ENCODE data around the gene B4GALNT2. TPM values are rescaled to one million over a fixed set of nuclear protein-coding genes. Genes with fewer than 3 reads are reported as not detected.

Gene B4GALNT2
- total and polyA plus RNA-seq, 2 of the 13 experiments (the other 11 are each of a cell fraction or from before 2014, with no cell fraction given) = not detected

DNA sequence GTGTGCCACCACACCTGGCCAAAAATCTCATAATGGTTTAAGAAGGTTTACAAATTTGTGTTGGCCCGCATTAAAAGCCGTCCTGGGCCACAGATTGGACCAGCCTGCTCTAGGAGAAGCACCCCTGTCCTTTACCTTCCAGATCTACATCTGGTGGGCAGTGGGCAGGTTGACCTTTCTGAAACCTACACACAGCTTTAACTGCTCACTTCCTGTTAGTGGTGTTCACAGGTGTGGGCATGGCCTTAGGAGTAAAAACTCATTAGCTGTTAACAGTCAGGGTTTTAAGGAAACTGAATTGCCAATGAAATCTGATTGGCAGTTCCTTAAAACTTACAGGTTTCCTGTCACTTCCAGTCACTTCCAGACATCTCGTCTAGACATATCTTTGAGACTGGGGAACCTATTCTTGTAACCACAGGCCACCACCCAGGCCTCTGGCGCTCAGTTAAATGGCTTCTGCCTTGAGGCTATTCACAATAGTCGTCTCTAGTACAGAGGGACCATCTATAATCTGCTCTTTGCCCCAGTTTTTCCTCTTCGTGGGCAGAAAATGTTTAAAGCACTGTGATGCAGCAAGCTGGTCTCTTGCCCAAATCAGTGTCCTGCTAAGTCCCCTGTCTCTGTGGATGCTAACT is 48.5 kb downstream of the B4GALNT2 start:
- WGBS (ENCODE audit: low lambda C conversion rate) = 44% methylated on average over 6 of the region's 6 CpGs
- Histone ChIP-seq H3K9ac (ENCODE audit: insufficient read depth, low read depth, low read length) (no peak overlapping the region), H3K79me2 (ENCODE audit: insufficient read depth, low read length) (no peaks in the 10 kb centered on the region), H3K27ac (ENCODE audit: extremely low read length, insufficient read depth, low read length) (no peak overlapping the region), H3K27me3 (ENCODE audit: control insufficient read depth in 1 of 2, insufficient read depth in 2 of 2, low read length in 2 of 2) (no peaks in the 10 kb centered on the region), H3K9me3 (ENCODE audit: low read length) (peaks cover 29% of the 10 kb centered on the region), H3K4me1 (ENCODE audit: insufficient read depth, low read length) (no peaks in the 10 kb centered on the region), H2AFZ (ENCODE audit: low read length) (no peak overlapping the region), H4K20me1 (ENCODE audit: insufficient read depth, low read length) (no peaks in the 10 kb centered on the region), H3K4me2 (ENCODE audit: low read depth, low read length) (no peak overlapping the region), H3K4me3 (replicated peaks in 1 of 3; ENCODE audit: insufficient read depth in 1 of 3, low read depth in 2 of 3, low read length in 3 of 3) (no peak overlapping the region), H3K36me3 (replicated peaks in 1 of 2; ENCODE audit: control insufficient read depth in 1 of 2, insufficient read depth in 2 of 2, low read length in 2 of 2) (no peaks in the 10 kb centered on the region)
- in situ Hi-C loops (cut with HindIII; ENCODE audit: extremely low pct_ligation_motif_present, low pct_unique_long_range_greater_than_20kb) = loop anchor here (5.0 kb wide), 1 partner anchor 46 kb away; no protein-coding TSS in a partner anchor
- TF ChIP-seq SMAD1 (CRISPR knock-in tag; IDR thresholded peaks at IDR 0.05; ENCODE audit: borderline replicate concordance, low read depth) (no peak), ASH2L (IDR thresholded peaks at IDR 0.05; ENCODE audit: insufficient read length, low read depth, low read length) (no peak), MBNL3 (CRISPR knock-in tag; conservative IDR thresholded peaks at IDR 0.05) (no peak), ZSCAN9 (CRISPR knock-in tag; IDR thresholded peaks at IDR 0.05; ENCODE audit: borderline replicate concordance) (no peak), XBP1 (CRISPR knock-in tag; IDR thresholded peaks at IDR 0.05) (no peak), CEBPB (IDR thresholded peaks at IDR 0.05; ENCODE audit: borderline replicate concordance, low read depth, low read length) (no peak), ETV5 (CRISPR knock-in tag; IDR thresholded peaks at IDR 0.05; ENCODE audit: borderline replicate concordance) (no peak), ZNF468 (CRISPR knock-in tag; IDR thresholded peaks at IDR 0.05) (no peak), CBFB (CRISPR knock-in tag; IDR thresholded peaks at IDR 0.05) (no peak), MEIS1 (CRISPR knock-in tag; IDR thresholded peaks at IDR 0.05; ENCODE audit: borderline replicate concordance) (no peak), ZSCAN31 (CRISPR knock-in tag; IDR thresholded peaks at IDR 0.05; ENCODE audit: low read depth) (no peak), ZMYM4 (CRISPR knock-in tag; IDR thresholded peaks at IDR 0.05) (no peak), ZC3H13 (CRISPR knock-in tag; IDR thresholded peaks at IDR 0.05) (no peak)
- TF ChIP-seq, protein P1, sequence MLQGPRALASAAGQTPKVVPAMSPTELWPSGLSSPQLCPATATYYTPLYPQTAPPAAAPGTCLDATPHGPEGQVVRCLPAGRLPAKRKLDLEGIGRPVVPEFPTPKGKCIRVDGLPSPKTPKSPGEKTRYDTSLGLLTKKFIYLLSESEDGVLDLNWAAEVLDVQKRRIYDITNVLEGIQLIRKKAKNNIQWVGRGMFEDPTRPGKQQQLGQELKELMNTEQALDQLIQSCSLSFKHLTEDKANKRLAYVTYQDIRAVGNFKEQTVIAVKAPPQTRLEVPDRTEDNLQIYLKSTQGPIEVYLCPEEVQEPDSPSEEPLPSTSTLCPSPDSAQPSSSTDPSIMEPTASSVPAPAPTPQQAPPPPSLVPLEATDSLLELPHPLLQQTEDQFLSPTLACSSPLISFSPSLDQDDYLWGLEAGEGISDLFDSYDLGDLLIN (CRISPR knock-in tag; IDR thresholded peaks at IDR 0.05; ENCODE audit: borderline replicate concordance) = no peak
- TF ChIP-seq, protein P2, sequence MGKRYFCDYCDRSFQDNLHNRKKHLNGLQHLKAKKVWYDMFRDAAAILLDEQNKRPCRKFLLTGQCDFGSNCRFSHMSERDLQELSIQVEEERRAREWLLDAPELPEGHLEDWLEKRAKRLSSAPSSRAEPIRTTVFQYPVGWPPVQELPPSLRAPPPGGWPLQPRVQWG (CRISPR knock-in tag; IDR thresholded peaks at IDR 0.05; ENCODE audit: borderline replicate concordance, low read depth) = no peak
- TF ChIP-seq, protein P3, sequence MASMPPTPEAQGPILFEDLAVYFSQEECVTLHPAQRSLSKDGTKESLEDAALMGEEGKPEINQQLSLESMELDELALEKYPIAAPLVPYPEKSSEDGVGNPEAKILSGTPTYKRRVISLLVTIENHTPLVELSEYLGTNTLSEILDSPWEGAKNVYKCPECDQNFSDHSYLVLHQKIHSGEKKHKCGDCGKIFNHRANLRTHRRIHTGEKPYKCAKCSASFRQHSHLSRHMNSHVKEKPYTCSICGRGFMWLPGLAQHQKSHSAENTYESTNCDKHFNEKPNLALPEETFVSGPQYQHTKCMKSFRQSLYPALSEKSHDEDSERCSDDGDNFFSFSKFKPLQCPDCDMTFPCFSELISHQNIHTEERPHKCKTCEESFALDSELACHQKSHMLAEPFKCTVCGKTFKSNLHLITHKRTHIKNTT (CRISPR knock-in tag; IDR thresholded peaks at IDR 0.05) = no peak
- TF ChIP-seq, protein P4, sequence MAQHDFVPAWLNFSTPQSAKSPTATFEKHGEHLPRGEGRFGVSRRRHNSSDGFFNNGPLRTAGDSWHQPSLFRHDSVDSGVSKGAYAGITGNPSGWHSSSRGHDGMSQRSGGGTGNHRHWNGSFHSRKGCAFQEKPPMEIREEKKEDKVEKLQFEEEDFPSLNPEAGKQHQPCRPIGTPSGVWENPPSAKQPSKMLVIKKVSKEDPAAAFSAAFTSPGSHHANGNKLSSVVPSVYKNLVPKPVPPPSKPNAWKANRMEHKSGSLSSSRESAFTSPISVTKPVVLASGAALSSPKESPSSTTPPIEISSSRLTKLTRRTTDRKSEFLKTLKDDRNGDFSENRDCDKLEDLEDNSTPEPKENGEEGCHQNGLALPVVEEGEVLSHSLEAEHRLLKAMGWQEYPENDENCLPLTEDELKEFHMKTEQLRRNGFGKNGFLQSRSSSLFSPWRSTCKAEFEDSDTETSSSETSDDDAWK (CRISPR knock-in tag; IDR thresholded peaks at IDR 0.05) = no peak
- TF ChIP-seq, protein P5, sequence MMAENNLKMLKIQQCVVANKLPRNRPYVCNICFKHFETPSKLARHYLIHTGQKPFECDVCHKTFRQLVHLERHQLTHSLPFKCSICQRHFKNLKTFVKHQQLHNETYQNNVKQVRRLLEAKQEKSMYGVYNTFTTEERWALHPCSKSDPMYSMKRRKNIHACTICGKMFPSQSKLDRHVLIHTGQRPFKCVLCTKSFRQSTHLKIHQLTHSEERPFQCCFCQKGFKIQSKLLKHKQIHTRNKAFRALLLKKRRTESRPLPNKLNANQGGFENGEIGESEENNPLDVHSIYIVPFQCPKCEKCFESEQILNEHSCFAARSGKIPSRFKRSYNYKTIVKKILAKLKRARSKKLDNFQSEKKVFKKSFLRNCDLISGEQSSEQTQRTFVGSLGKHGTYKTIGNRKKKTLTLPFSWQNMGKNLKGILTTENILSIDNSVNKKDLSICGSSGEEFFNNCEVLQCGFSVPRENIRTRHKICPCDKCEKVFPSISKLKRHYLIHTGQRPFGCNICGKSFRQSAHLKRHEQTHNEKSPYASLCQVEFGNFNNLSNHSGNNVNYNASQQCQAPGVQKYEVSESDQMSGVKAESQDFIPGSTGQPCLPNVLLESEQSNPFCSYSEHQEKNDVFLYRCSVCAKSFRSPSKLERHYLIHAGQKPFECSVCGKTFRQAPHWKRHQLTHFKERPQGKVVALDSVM (CRISPR knock-in tag; IDR thresholded peaks at IDR 0.05) = no peak
- DNase-seq (ENCODE audit: low spot score) (no peak), ATAC-seq (no peak), FAIRE-seq (no peak)
- no TSS peak for BruUV-seq (replicated peaks)
- intact Hi-C loops (cut with micrococcal nuclease; ENCODE audit: unreplicated experiment) = loop anchor here (1.0 to 2.0 kb wide), 2 partner anchors 46 to 109 kb away; no protein-coding TSS in a partner anchor
- CTCF ChIA-PET (ENCODE audit: low intra/inter-chr PET ratio, low total read pairs) = interaction anchor here (0.9 to 3.0 kb wide), 2 partner anchors 46 to 149 kb away, joined by 3 to 21 read pairs; no protein-coding TSS in a partner anchor
- POLR2A ChIA-PET = interaction anchor here (1.3 kb wide), 1 partner anchor 112 kb away, joined by 3 read pairs; no protein-coding TSS in a partner anchor
